ENCODE results near the gene TRAF2. TPM values are rescaled to one million over a fixed set of nuclear protein-coding genes. Genes with fewer than 3 reads are reported as not detected.
"Not testable (repeated sequence)": the region's sequence is repeated elsewhere in the genome, so short reads cannot be mapped to it uniquely, and the experiment has no call there.

TRAF2 gene
- 10 to 100 TPM; 20.9 to 38.7 (median 33.7) TPM for total RNA-seq
- 17.2 TPM for total RNA-seq (2013)
- 16.4 to 105 (median 45.0) reads per million in 29 experiments for total RNA-seq

DNA sequence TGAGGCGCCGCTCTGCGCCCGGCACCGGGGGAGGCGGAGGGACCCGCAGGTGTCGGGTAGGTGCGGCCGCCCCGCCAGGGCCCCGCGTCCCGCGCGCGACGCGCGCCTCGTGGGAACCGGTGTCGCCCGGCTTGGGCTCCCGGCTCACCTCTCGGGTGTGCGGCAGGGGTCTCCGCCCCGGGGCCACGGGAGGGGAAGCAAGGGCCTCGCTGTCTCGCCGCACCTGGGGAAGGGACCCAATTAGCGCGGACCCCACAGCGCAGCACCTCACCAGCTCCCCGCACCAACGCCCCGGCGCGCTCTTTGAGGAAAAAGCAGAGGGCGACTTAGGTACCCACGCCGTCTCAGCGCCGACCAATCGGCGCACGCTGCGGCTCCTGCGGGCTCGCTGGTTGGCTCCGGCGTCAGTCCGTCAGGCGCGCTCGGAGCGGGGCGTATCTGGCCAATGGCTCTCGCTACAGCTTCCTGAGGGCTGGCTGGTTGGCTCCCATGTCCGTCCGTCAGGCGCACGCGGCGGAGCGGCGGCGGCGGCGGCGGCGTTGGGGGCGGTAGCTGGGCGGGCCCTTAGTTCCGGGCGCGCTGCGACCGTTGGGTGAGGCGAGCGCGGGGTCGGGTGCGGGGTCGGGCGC, at the start of gene TRAF2:
Gene TRAF2 (plus strand): TSS at position 567 of the 629 bp plus-strand sequence. CDS start 12,225 bp downstream, outside the sequence.
- H3K9me3 Mint-ChIP-seq: no peaks in the 10 kb centered on the region
- H3K27ac Mint-ChIP-seq: peak within 1 kb of the TSS; percentile 77 to 91
- no peaks in the 10 kb centered on the region for H3K36me3 Mint-ChIP-seq
- WGBS (ENCODE audit: insufficient coverage): under 1% methylated on average over 85 of the region's 88 CpGs
- H3K9me3 ChIP-seq: no peaks in the 10 kb centered on the region
- peak within 1 kb of the TSS; percentile 84 for H3K27ac ChIP-seq (ENCODE audit: low read length)
- ATAC-seq (replicated peaks in 1 of 4) (peak; percentile 92 to 95 (median 94)), DNase-seq (peak; percentile 91 to 99 (median 97))
- H3K4me3 Mint-ChIP-seq: peak within 1 kb of the TSS; percentile 83 to 84 (median 83)
- H3K27me3 Mint-ChIP-seq: no peaks in the 10 kb centered on the region
- peaks cover 0 to 4% of the 10 kb centered on the region in 2 donors for H3K36me3 ChIP-seq (ENCODE audit: control insufficient read depth in 2 of 2, extremely low read depth in 1 of 2, insufficient read depth in 1 of 2, low read length in 1 of 2)
- no peaks in the 10 kb centered on the region for H3K27me3 ChIP-seq (replicated peaks in 1 of 2; ENCODE audit: control insufficient read depth in 2 of 2, extremely low read depth in 1 of 2, insufficient read depth in 2 of 2, low read length in 1 of 2)
- H3K4me1 Mint-ChIP-seq: peaks cover 15 to 49% (median 48%) of the 10 kb centered on the region in 3 donors
- peaks cover 7 to 58% of the 10 kb centered on the region in 2 experiments for H3K4me1 ChIP-seq (ENCODE audit: control insufficient read depth in 1 of 2, extremely low read depth in 1 of 2, insufficient read depth in 2 of 2, low read length in 2 of 2)
- CTCF ChIA-PET: interaction anchor here in 1 of 2 donors (0.7 to 1.8 kb wide), 3 partner anchors 16 to 95 kb away, joined by 4 to 5 read pairs (median 4); partner anchors contain the start of gene TMEM141
- POLR2A ChIA-PET: interaction anchor here in 1 of 2 donors (0.6 kb wide), 1 partner anchor 96 kb away, joined by 3 read pairs; no protein-coding TSS in a partner anchor
- H3K4me3 ChIP-seq (ENCODE audit: control insufficient read depth in 1 of 2, extremely low read depth in 1 of 2, low read length in 1 of 2): peak within 1 kb of the TSS; percentile 69 to 82

- peaks cover 3% of the 10 kb centered on the region for H3K36me3 Mint-ChIP-seq
- Histone ChIP-seq H3K4me3 (ENCODE audit: control insufficient read depth in 1 of 2, extremely low read depth in 1 of 2, low read length in 1 of 2) (no peak overlapping the region), H3K4me1 (ENCODE audit: control insufficient read depth in 1 of 2, extremely low read depth in 1 of 2, insufficient read depth in 2 of 2, low read length in 2 of 2) (peaks cover 0 to 12% of the 10 kb centered on the region in 2 experiments), H3K27ac (ENCODE audit: low read length) (no peak overlapping the region), H3K27me3 (replicated peaks in 1 of 2; ENCODE audit: control insufficient read depth in 2 of 2, extremely low read depth in 1 of 2, insufficient read depth in 2 of 2, low read length in 1 of 2) (peaks cover 0 to 3% of the 10 kb centered on the region in 2 experiments), H3K36me3 (ENCODE audit: control insufficient read depth in 2 of 2, extremely low read depth in 1 of 2, insufficient read depth in 1 of 2, low read length in 1 of 2) (peaks cover 17 to 19% of the 10 kb centered on the region in 2 donors), H3K9me3 (no peaks in the 10 kb centered on the region)
- POLR2A ChIA-PET: no interaction called here
- no peak overlapping the region for H3K4me3 Mint-ChIP-seq
- no peaks in the 10 kb centered on the region for H3K9me3 Mint-ChIP-seq
- CTCF ChIA-PET: no interaction called here
- no peak for DNase-seq
- WGBS (ENCODE audit: insufficient coverage): 94% methylated on average over 10 of the region's 27 CpGs
- H3K27me3 Mint-ChIP-seq: no peaks in the 10 kb centered on the region
- no peak overlapping the region for H3K27ac Mint-ChIP-seq
- ATAC-seq (replicated peaks in 1 of 4): no peak
- H3K4me1 Mint-ChIP-seq: peaks cover 0 to 5% (median 4%) of the 10 kb centered on the region in 3 donors
These were observed 49.0 kb upstream of the TRAF2 start for GRCh38 chr9:136837146-136837855.

DNA sequence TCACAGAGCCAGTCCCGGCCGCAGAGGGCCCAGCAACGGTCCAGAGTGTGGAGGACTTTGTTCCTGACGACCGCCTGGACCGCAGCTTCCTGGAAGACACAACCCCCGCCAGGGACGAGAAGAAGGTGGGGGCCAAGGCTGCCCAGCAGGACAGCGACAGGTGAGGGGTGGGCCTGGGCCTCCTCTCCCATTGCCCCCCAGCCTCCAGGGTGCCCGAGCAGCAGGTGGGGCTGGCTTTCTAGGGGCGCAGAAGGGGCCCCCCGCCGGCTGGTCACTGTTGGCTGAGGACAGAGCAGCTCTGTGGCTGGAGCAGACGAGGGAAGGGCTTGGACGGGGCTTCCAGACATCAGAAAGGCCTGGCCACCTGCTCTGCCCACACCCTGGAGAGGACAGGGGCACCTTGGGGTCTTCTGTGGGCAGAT, 48.4 kb upstream of the TRAF2 start:
- H3K27me3 Mint-ChIP-seq; CTCF ChIA-PET; POLR2A ChIA-PET; H3K4me3 ChIP-seq (ENCODE audit: control insufficient read depth in 1 of 2, extremely low read depth in 1 of 2, low read length in 1 of 2); H3K9me3 Mint-ChIP-seq; ATAC-seq (replicated peaks in 1 of 4); H3K27me3 ChIP-seq (replicated peaks in 1 of 2; ENCODE audit: control insufficient read depth in 2 of 2, extremely low read depth in 1 of 2, insufficient read depth in 2 of 2, low read length in 1 of 2); H3K36me3 Mint-ChIP-seq; H3K27ac ChIP-seq (ENCODE audit: low read length); H3K4me1 Mint-ChIP-seq; H3K4me3 Mint-ChIP-seq; H3K27ac Mint-ChIP-seq; H3K9me3 ChIP-seq; DNase-seq: not testable (repeated sequence)
- H3K4me1 ChIP-seq (ENCODE audit: control insufficient read depth in 1 of 2, extremely low read depth in 1 of 2, insufficient read depth in 2 of 2, low read length in 2 of 2): peaks cover 0 to 18% of the 10 kb centered on the region in 2 experiments
- peaks cover 15% of the 10 kb centered on the region in 2 donors for H3K36me3 ChIP-seq (ENCODE audit: control insufficient read depth in 2 of 2, extremely low read depth in 1 of 2, insufficient read depth in 1 of 2, low read length in 1 of 2)
- WGBS (ENCODE audit: insufficient coverage): 95% methylated on average over 14 of the region's 15 CpGs

DNA sequence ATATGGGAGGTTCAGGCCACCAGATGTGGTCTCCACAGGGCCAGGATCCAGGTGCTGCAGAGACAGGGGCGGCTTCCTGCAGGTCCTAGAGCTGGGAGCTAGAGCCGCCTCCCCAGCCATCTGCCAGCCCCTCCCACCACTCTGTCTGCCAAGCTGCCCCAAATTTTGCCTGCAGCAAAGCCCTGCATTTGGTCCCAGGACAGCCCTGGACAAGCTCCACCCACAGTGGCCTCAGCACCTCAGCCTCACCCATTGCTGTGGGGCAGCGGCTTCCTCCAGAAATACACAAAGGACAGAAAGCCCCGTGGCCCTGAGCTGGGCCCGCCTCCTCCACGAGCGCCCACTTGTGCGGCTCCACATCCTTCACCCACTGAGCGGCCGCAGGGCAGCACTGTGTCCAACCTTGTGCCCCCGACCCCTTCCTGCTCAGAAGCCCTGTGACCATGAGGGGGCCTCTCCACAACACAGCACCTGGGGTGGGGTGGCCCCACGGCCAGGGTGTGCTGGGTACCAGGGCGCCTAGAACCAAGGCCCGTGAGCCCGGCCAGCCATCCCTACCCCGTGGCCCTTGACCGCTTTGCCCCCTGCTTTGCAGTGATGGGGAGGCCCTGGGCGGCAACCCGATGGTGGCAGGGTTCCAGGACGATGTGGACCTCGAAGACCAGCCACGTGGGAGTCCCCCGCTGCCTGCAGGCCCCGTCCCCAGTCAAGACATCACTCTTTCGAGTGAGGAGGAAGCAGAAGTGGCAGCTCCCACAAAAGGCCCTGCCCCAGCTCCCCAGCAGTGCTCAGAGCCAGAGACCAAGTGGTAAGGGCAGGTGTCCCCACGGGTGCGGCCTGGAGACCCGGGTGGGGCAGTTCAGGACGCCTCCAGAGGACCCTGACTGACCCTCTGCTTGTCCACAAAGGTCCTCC, 47.7 kb upstream of the TRAF2 start:
- Mint-ChIP-seq H3K4me1 (peaks cover 0 to 10% (median 8%) of the 10 kb centered on the region in 3 donors), H3K9me3 (no peaks in the 10 kb centered on the region), H3K27me3 (peaks cover 0 to 2% of the 10 kb centered on the region in 2 donors), H3K36me3 (peaks cover 3% of the 10 kb centered on the region), H3K27ac (no peak overlapping the region), H3K4me3 (no peak overlapping the region)
- Histone ChIP-seq H3K27me3 (replicated peaks in 1 of 2; ENCODE audit: control insufficient read depth in 2 of 2, extremely low read depth in 1 of 2, insufficient read depth in 2 of 2, low read length in 1 of 2) (peaks cover 0 to 13% of the 10 kb centered on the region in 2 experiments), H3K4me3 (ENCODE audit: control insufficient read depth in 1 of 2, extremely low read depth in 1 of 2, low read length in 1 of 2) (no peak overlapping the region), H3K4me1 (ENCODE audit: control insufficient read depth in 1 of 2, extremely low read depth in 1 of 2, insufficient read depth in 2 of 2, low read length in 2 of 2) (peaks cover 5 to 25% of the 10 kb centered on the region in 2 experiments), H3K36me3 (ENCODE audit: control insufficient read depth in 2 of 2, extremely low read depth in 1 of 2, insufficient read depth in 1 of 2, low read length in 1 of 2) (peaks cover 15% of the 10 kb centered on the region in 2 donors), H3K9me3 (no peaks in the 10 kb centered on the region), H3K27ac (ENCODE audit: low read length) (no peak overlapping the region)
- CTCF ChIA-PET: no interaction called here
- 93% methylated on average over 29 of the region's 29 CpGs for WGBS (ENCODE audit: insufficient coverage)
- DNase-seq: no peak
- no peak for ATAC-seq (replicated peaks in 1 of 4)
- POLR2A ChIA-PET: no interaction called here

DNA sequence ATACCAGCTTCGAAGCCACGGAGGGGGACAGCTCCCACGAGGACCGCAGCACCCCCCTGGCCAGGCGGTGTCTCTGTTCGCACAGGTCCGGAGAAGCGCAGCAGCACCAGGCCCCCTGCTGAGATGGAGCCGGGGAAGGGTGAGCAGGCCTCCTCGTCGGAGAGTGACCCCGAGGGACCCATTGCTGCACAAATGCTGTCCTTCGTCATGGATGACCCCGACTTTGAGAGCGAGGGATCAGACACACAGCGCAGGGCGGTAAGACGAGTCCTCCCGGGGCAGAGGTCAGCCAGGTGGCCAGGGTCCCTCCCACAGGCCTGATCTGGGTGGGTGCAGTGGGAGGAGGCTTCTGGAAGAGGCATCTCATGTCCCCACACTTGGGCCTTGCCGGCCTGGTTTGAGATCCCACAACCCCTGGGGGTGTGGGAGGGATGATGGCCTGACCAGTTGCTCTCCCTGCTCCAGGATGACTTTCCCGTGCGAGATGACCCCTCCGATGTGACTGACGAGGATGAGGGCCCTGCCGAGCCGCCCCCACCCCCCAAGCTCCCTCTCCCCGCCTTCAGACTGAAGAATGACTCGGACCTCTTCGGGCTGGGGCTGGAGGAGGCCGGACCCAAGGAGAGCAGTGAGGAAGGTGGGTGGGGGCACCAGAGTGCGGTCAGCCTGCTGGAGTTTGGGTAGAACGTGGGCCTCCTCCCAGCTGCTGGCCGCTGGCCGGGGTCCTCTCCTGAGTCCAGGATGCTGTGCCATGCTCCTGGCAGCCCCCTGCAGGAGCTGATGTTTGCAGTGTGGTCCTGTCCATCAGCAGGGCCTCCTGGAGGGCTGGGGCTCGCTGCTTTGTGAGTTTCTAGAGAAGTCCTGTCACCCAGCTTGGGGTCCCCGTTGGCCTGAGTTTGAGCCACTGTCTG, 46.8 kb upstream of the TRAF2 start:
- 92% methylated on average over 22 of the region's 36 CpGs for WGBS (ENCODE audit: insufficient coverage)
- POLR2A ChIA-PET: no interaction called here
- H3K9me3 Mint-ChIP-seq: no peaks in the 10 kb centered on the region

More for the DNA sequence above, 46.8 kb upstream of the TRAF2 start:
- peaks cover 0 to 6% of the 10 kb centered on the region in 2 donors for H3K27me3 Mint-ChIP-seq
- H3K4me1 Mint-ChIP-seq: peaks cover 0 to 14% (median 9%) of the 10 kb centered on the region in 3 donors
- H3K27ac Mint-ChIP-seq: no peak overlapping the region
- DNase-seq (no peak), ATAC-seq (replicated peaks in 1 of 4) (no peak)
- Histone ChIP-seq H3K4me3 (ENCODE audit: control insufficient read depth in 1 of 2, extremely low read depth in 1 of 2, low read length in 1 of 2) (no peak overlapping the region), H3K9me3 (no peaks in the 10 kb centered on the region), H3K27me3 (replicated peaks in 1 of 2; ENCODE audit: control insufficient read depth in 2 of 2, extremely low read depth in 1 of 2, insufficient read depth in 2 of 2, low read length in 1 of 2) (peaks cover 0 to 20% of the 10 kb centered on the region in 2 experiments), H3K36me3 (ENCODE audit: control insufficient read depth in 2 of 2, extremely low read depth in 1 of 2, insufficient read depth in 1 of 2, low read length in 1 of 2) (peaks cover 13 to 15% of the 10 kb centered on the region in 2 donors), H3K4me1 (ENCODE audit: control insufficient read depth in 1 of 2, extremely low read depth in 1 of 2, insufficient read depth in 2 of 2, low read length in 2 of 2) (peaks cover 5 to 33% of the 10 kb centered on the region in 2 experiments), H3K27ac (ENCODE audit: low read length) (no peak overlapping the region)
- CTCF ChIA-PET: interaction anchor here in 1 of 2 donors (0.6 kb wide), 1 partner anchor 33 kb away, joined by 6 read pairs; no protein-coding TSS in a partner anchor
- no peaks in the 10 kb centered on the region for H3K36me3 Mint-ChIP-seq
- peak overlapping the region in 1 of 3 donors; percentile 4 for H3K4me3 Mint-ChIP-seq

Measured in T-cell (primary cell).